ENCODE results near the gene SUCNR1.
"Not testable (repeated sequence)": the region's sequence is repeated elsewhere in the genome, so short reads cannot be mapped to it uniquely, and the experiment has no call there.

SUCNR1 gene

DNA sequence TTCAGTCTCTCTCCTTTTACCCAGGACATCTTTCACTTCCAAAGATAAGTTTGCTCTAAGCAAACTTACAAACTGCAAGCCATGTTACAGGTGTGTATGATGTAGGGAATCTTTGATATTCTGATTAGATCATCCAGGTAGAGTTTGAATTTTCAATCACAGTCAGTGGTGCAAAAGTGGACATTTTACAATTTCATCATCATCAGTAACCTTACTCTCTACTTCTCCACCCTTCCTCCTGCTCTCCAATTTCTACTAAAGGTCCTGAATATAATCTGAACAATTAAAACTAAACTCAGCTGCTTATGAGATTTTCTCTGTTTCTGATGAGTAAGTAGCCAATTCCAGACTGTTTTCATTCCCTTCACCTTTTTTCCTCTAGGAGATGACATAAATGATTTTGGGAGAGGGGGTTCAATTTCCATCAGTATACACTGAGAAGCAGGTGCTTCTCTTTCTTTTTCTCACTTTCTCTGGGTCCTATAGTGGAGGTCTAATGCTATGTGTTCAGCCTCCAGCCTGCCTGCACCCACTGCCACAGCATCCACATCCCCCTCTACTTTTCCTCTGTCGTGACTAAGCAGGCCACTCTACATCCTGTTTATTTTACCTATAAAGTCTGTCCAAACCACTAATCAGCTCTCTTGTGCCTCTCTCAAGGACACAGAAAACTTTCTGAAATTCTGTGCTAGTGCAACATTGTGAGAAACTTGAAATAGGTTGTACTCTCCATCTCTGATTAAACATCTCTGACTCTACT, 27.6 kb downstream of the SUCNR1 start:
- no peak for DNase-seq (ENCODE audit: low spot score)

DNA sequence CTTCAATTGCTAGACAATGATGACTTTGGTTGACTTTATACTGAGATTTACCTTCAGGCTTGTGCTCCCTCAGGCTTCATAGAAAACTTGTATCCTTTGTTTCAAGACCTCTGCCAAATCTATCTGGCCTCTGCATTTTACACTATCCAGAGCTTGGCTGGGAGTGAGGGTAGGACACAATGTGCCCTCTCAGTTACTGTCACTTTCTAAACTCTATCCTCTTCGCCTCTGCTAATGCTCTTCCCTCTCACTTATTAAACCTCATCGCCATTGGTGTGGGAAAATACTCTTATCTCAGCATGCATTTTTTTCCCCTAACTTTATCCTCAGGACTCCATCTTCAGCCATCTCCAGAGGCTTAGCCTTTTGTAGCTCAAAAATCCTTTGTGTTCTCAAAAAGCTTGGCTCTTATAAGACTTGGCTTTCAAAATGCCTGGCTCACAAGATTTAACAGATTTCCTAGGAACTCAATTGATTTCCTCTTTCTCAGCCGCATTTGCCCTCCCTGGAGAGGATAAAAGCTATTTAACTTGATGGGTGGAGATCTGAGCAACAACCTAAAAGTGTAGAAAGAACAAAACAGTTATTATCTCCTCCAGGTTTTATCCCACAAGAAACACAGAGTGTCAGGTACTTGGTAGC, 28.3 kb downstream of the SUCNR1 start:
- no peak for DNase-seq (ENCODE audit: low spot score)

DNA sequence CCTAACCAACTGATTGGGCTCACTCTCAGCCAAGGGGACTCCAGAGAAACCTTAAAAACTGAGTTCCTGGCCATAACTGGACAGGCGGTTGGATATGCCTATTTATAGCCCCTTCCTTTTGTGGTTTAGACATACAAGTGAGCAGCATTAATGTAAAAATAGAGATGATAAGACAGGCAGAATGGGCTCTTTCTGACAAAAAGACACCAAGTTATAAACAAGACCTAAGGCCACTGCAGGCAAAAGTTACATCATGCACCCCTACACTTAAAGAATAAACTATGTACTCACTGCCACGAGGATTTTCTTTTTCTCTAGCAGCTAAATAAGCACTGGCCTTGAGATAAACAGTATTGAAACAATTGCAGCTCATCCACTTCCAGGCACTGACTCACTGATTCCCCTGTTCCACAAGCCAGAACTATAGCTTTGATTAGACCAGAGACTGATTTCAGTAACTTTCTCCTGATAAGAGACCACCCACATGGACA, 30.1 kb downstream of the SUCNR1 start:
- DNase-seq (ENCODE audit: low spot score): no peak

DNA sequence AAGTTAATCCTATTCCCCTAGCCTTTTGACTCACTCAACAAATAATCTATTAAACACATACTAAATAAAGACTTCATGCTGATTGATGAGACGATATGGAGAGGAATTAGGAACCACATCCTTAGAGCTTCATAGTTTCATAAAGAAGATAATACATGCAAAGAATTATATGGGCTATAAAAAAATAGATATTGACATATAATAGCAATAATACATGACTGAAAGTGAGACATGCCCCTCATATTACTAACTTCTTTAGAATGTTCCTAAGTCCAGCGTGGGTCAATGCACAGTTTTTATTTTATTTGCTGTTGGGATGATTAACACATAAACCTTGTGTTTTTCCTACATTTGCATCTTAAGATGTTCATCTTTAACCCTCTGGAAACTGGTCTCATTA, 32.2 kb downstream of the SUCNR1 start:
- DNase-seq (ENCODE audit: low spot score): no peak

DNA sequence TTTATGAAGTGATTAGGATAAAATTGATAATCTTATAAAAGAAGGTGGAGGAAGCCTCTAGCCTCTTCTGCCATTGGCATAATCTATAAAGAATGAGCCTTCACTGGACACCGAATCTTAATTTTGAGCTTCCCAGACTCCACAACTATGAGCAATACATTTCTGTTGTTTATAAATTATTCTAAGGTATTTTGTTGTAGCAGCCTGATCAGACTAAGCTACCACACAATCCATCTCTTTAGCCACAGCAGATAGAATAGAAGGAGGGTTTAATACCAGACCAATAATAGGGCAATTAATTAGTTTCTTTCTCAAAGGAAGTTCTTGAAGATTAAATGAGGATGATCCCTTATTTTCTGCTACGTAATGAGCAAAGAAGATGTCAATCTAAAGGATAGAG, 33.3 kb downstream of the SUCNR1 start:
- DNase-seq (ENCODE audit: low spot score): no peak

DNA sequence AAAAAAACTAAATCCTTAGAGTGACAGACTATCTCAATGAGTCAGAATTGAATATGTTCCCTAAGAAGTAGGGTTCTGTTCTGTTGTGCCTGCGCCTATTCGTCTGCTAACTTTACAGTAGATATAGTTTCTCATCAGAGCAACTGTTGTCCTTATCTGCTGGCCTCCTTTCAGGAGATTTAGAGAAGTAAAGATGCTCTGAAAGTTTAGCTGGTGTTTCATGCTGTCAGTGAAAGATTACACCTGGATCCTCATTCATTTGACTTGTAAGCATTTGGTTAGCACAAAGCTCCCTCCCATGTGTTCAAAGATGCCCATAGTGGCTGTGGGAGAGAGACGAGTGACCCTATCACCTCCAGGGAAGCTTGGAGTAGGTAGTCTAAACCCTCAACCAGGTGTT, 35.0 kb downstream of the SUCNR1 start:
- no peak for DNase-seq (ENCODE audit: low spot score)

DNA sequence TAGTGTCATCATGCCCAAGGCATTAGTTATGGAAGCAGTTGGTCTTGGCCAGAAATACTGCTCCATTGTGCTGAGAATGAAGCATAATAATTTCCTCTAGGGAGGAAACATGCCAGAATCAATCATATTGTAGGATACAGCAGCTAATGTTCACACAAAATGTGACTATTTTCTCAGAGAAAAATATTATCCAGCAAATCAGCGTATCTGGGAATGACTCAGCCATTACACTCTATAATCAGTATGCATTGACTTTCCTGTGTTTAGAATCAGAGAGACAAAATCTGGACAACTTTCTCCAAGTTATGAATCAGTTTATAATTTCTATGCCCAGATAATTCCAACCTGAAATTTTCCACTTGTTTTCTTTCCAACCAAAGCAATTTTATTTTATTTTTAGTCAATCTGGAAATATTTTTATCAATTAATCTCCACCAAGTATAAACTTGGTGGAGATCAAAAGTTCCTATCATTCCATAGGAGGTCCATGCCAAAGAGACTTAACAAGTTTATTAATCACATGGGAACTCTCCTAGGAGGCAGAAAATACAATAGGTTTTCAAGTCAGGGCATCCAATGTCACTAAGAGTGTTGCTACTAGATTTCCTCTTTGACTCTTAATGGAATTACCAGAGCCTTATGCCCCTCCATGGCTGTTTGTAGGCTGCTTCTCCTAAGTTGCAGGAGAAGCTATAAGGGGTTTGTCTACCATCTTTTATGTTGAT, 36.4 kb downstream of the SUCNR1 start:
- no peak for DNase-seq (ENCODE audit: low spot score)

DNA sequence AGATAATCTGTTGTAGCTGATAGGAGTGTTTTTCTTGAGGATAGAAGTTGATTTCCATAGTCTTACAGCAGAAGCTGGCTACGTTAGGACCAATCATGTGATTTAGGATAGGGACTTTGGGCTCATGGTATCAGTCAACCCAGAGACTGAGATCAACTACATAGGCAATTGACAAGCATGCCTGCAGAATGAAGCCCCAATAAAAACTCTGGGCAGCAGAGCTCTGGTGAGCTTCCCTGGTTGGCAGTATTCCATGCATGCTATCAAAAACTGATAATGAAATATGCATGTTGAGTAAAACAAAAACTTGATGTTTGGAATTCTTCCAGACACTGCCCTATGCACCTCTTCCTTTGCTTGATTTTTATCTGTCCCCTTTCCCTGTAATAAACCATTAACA, 38.0 kb downstream of the SUCNR1 start:
- no peak for DNase-seq (ENCODE audit: low spot score)

DNA sequence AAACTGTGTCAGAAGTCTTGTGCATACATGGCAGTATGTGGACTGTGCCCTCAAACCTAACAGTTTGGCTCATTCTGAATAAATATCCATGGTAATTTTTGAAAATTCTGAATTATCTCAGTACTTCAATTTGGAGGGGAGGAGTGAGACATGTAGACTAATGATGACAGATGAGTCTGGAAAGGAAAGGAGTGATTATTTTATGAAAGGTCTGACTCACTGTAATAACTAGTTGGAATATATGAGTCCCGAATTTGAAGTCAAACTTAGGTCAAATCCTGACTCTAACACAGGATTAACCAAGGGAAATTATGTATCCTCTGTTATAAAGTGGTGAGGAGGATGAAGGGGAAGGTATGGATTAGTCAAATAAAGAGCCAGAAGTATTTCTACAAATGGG, 38.6 kb downstream of the SUCNR1 start:
- DNase-seq (ENCODE audit: low spot score): no peak

DNA sequence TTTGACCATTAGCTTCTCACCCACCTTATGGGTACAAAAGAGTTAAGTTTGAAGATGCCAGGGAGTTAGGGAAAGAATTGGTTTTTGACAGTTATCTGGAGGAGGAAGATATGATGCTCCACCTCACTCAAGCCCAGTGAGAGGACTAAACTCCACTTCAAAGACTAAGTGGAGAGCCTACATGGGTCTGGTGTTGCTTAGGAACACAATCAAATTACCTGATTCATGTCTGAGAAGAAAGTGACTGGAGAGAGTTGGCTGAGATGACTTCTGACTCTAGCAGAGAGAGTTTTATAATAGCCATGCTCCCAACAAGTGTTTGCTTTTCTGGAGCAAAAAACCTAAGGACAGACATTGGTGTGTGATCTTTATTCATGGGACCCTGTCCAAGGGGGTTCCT, 43.3 kb downstream of the SUCNR1 start:
- no peak for DNase-seq (ENCODE audit: low spot score)

DNA sequence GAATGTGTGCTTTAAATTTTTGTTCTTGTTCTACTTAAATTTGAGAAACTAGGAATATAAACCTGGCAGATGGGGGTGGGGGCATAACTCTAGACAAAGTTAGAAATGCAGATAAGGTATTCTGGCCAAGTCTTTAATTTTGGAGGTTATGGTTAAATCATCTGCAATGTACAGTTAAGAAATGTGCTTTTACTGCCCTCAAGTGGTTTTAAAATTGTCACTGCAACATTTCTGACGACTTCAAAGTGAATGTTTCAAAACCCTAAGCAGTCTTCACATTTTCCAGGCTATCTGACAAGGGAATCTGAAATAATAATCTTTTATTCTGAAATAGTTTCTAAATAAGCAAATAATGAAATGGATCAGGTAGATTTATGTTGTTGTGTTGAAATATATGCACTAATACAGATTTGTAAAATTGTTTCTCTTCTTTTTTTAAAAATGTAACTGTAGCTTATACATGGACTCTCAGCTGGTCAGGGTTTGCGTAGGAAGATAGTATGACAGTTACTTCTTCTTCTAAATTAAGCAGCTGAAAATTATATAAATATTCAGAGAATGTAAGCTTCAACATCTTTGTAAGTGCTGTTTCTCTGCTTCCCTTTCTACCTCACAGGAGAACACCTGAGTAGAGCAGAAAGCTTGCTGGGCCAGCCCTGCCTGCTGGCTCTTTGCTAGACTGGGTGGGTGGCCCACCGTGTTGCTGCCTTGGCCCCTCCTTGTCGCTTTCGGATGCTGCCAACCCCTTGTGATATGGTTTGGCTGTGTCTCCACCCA, 45.0 kb downstream of the SUCNR1 start:
- DNase-seq (ENCODE audit: low spot score): peak; percentile 7

DNA sequence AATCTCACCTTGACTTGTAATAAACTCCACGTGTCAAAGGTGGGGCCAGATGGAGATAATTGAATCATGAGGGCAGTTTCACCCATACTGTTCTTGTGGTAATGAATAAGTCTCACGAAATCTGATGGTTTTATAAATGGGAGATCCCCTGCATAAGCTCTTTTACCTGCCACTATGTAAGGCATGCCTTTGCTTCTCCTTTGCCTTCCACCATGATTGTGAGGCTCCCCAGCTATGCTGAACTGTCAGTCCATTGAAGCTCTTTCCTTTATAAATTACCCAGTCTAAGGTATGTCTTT, 45.5 kb downstream of the SUCNR1 start:
- no peak for DNase-seq (ENCODE audit: low spot score)

DNA sequence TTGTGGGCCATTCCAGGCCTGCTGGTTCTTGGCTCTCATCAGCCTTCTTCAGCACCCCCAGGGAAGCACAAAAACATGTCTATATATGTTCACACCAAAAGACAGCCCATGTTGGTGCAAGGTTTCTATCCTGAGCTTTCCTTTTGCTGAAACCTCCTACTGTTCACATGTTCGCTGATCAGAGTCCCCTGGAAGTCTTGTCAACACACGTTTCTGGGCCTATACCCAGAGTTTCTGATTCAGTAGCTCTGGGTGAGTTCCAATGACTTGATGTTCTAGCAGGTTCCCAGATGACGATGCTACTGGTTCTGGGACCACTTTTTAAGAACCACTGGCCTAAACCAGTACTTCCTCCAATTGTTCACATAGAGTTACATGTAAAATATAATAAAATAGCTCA, 46.0 kb downstream of the SUCNR1 start:
- DNase-seq (ENCODE audit: low spot score): no peak

DNA sequence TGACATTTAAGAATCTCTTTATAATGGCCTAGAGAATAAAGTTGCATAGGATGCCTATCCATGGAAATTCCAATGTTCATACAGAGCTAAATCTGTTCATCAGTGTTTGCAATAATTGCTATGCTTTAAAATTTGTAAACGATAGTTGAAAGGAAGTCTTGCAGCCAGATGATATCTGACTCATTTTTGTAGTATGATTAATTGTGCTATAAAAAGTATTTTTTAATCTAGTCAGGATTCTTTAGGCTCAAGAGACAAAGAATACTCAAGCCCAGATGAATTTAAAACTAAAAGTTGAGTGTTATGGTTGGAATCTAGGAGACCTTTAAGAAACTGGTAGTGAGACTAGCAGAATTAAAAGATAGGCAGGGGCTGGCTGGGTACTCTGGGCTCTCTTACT, 50.5 kb downstream of the SUCNR1 start:
- no peak for DNase-seq (ENCODE audit: low spot score)

DNA sequence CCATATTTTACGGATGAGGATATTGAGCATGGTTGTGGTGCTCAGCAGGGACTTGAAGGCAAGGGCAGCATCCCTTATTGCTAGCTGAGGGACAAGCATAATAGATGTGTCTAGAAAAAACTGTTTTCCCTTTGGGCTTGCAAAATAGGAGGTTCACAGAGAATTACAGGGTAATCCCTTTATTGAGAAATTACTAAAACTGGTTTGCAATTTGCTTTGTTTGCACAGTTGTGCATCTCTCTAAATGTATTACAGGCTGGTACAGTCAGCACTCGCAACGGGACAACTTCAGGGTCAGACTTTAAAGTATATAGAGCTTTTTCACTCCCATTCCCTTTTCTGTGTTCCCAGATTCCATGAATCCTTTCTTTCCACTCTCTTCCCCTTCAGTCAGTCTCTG, 51.3 kb downstream of the SUCNR1 start:
- no peak for DNase-seq (ENCODE audit: low spot score)

DNA sequence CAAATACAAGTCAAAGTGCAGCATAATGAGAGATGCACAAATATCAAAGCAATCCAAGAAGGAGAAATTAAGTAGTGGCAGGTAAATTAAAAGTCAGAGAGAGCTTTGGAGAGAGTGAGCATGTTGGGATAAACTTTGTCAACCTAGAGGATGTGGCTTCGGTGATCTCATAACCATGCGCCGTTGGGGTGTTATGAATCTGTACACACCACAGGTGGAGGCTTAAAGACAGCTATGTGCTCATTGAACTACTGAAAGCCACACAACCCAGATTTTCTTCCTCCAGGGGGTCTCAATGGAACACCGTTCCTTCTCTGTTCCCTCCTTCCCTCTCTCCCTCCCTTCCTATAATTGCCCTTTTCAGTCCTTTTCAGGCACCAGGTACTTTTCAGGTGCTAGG, 52.0 kb downstream of the SUCNR1 start:
- DNase-seq (ENCODE audit: low spot score): no peak

DNA sequence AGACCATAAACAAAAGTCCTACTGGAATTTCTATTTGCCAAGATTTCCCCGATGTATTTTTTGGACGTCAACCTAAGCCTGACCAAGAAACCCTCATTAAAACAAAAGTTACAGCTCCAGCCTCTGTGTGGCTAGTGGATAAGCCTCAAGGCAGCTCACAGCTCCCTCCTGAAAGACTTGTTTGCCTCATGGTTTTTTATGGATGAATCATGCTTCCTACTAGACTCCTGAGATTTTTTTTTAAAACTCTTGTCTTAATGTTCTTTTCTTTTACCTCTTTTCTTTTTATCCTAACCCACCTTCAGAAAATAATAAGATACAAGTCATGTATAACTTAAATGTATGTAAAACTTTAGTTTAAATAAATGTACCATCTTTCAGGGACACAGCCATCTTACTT, 52.4 kb downstream of the SUCNR1 start:
- DNase-seq (ENCODE audit: low spot score): no peak

DNA sequence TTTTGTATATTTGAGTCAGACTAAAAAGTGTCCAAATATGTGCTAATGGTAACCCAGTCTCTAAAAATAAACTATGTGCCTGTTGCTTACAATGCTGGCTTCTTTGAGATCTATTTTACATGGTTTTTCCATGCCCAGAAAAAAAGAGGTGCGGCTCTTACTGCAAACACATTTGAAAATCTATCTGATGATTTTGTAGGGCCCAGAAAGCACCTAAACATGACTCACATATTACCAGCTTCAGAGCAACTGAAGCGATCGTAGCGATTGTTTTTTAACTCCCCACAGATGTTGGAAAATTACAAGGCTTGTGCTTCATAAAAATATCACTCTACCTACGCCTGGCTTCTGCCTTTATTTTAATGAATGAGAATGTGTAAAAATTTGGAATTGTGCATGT, 53.5 kb downstream of the SUCNR1 start:
- no peak for DNase-seq (ENCODE audit: low spot score)

DNA sequence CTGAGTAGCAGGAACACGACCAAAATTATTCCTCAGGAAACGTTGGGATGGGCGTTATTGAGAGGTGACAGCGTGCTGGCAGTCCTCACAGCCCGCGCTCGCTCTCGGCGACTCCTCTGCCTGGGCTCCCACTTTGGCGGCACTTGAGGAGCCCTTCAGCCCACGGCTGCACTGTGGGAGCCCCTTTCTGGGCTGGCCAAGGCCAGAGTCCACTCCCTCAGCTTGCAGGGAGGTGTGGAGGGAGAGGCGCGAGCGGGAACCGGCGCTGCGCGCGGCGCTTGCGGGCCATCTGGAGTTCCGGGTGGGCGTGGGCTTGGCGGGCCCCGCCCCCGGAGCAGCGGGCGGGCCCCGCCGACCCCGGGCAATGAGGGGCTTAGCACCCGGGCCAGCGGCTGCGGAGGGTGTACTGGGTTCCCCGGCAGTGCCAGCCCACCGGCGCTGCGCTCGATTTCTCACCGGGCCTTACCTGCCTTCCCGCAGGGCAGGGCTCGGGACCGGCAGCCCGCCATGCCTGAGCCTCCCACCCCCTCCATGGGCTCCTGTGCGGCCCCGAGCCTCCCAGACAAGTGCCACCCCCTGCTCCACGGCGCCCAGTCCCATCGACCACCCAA, 54.6 kb downstream of the SUCNR1 start:
- DNase-seq (ENCODE audit: low spot score): not testable (repeated sequence)

DNA sequence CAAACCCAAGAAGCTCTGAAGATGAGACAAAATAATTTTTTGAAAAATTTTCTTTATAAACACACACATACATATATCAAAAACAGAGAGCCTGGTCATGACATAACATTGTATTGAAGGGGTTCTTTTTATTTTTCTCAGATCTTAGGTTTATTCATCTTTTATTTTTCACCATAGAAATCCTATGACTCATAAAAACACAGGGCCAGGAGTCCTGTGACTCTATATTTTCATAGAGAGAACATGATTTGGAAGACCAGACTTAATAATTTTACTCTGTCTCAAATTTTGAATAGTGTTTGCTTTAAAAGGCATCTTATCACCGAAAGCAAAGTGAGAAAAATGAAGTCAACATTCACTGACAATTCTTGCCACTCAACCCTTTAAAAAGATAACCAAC, 57.7 kb downstream of the SUCNR1 start:
- no peak for DNase-seq (ENCODE audit: low spot score)

DNA sequence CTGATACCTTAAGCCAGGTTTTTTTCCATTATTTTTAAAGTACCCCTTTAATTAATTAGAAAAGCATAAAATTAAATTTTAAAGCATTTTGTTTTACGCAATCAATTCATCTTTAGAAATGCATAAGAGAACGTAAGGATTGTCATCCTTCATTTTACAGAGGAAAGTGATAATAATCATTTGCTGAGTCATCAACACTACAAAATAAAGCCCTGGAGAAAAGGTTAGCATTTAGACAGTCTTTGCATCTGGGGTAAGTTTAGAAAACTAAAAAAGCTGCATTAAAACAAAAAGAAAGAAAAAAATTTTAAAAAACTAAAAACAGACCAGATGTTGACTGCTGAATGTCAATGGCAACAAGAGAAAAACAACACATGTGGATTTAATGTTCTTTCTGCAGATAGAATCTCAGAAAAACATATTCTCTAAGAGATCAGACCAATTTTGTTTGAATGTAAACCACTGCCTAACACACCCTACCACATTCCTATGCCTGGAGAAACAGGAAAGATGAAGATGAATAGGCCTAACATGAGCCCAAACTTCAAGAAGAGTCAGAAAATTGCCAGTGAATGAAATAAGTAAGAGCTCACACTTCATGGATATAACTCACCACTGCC, 59.9 kb downstream of the SUCNR1 start:
- no peak for DNase-seq (ENCODE audit: low spot score)

All from germinal center (tissue), 1 donor.